ENCODE results near the gene PCSK6. TPM values are rescaled to one million over a fixed set of nuclear protein-coding genes. Genes with fewer than 3 reads are reported as not detected.

Gene PCSK6
- polyA plus RNA-seq, 1 donor from 2014 or later, result 1.1 TPM

- TF ChIP-seq SMC3 (conservative IDR thresholded peaks at IDR 0.05; ENCODE audit: poor library complexity) (no peak), POLR2AphosphoS5 (IDR thresholded peaks at IDR 0.05) (no peak), TAF1 (IDR thresholded peaks at IDR 0.05; ENCODE audit: low read depth) (no peak), RAD21 (conservative IDR thresholded peaks at IDR 0.05) (no peak), EZH2 (IDR thresholded peaks at IDR 0.05; ENCODE audit: borderline replicate concordance, insufficient read depth, low read length, poor library complexity, severe bottlenecking) (no peak), REST (IDR thresholded peaks at IDR 0.05; ENCODE audit: borderline replicate concordance) (no peak), MXI1 (conservative IDR thresholded peaks at IDR 0.05; ENCODE audit: poor library complexity, severe bottlenecking) (no peak), EP300 (conservative IDR thresholded peaks at IDR 0.05; ENCODE audit: poor library complexity, severe bottlenecking) (no peak)
- Histone ChIP-seq H3K4me2 (ENCODE audit: low read length) (no peak overlapping the region), H4K20me1 (ENCODE audit: insufficient read depth) (no peaks in the 10 kb centered on the region), H3K9ac (ENCODE audit: low read length) (no peak overlapping the region), H3K27me3 (ENCODE audit: insufficient read depth, low read depth, low read length) (no peaks in the 10 kb centered on the region), H3K4me3 (ENCODE audit: low read length) (no peak overlapping the region), H3F3A (ENCODE audit: insufficient read depth, low read length, poor library complexity, severe bottlenecking) (no peaks in the 10 kb centered on the region), H3K9me2 (ENCODE audit: insufficient read depth, low read length) (no peaks in the 10 kb centered on the region), H3K9me3 (ENCODE audit: low read length) (no peaks in the 10 kb centered on the region), H3K27ac (ENCODE audit: low read length) (no peak overlapping the region), H2AFZ (ENCODE audit: low read depth, low read length) (no peak overlapping the region), H3K79me2 (replicated peaks; ENCODE audit: insufficient read depth, low read length) (no peaks in the 10 kb centered on the region), H3K36me3 (ENCODE audit: insufficient read depth, low read length) (no peaks in the 10 kb centered on the region)
Observed at GRCh38 chr15:101451846-101452245, 37.7 kb downstream of the PCSK6 start.

- Histone ChIP-seq H3K27ac (ENCODE audit: low read length) (no peak overlapping the region), H2AFZ (ENCODE audit: low read depth, low read length) (no peak overlapping the region), H3F3A (ENCODE audit: insufficient read depth, low read length, poor library complexity, severe bottlenecking) (no peaks in the 10 kb centered on the region), H3K36me3 (ENCODE audit: insufficient read depth, low read length) (no peaks in the 10 kb centered on the region), H4K20me1 (ENCODE audit: insufficient read depth) (no peaks in the 10 kb centered on the region), H3K27me3 (ENCODE audit: insufficient read depth, low read depth, low read length) (no peaks in the 10 kb centered on the region), H3K9me3 (ENCODE audit: low read length) (no peaks in the 10 kb centered on the region), H3K9ac (ENCODE audit: low read length) (no peak overlapping the region), H3K79me2 (replicated peaks; ENCODE audit: insufficient read depth, low read length) (no peaks in the 10 kb centered on the region), H3K4me2 (ENCODE audit: low read length) (no peak overlapping the region), H3K9me2 (ENCODE audit: insufficient read depth, low read length) (no peaks in the 10 kb centered on the region), H3K4me3 (ENCODE audit: low read length) (no peak overlapping the region)
- no peak for TF ChIP-seq POLR2AphosphoS5 (IDR thresholded peaks at IDR 0.05)
- TF ChIP-seq SMC3 (conservative IDR thresholded peaks at IDR 0.05; ENCODE audit: poor library complexity), result no peak
Observed at GRCh38 chr15:101451266-101451799, 38.2 kb downstream of the PCSK6 start.

- H3K27me3 ChIP-seq (ENCODE audit: insufficient read depth, low read depth, low read length), result no peaks in the 10 kb centered on the region
- no peaks in the 10 kb centered on the region for H3K36me3 ChIP-seq (ENCODE audit: insufficient read depth, low read length)
- H3K79me2 ChIP-seq (replicated peaks; ENCODE audit: insufficient read depth, low read length), result no peaks in the 10 kb centered on the region
- no peak overlapping the region for H3K4me2 ChIP-seq (ENCODE audit: low read length)
- no peak overlapping the region for H3K4me3 ChIP-seq (ENCODE audit: low read length)
- H4K20me1 ChIP-seq (ENCODE audit: insufficient read depth), result no peaks in the 10 kb centered on the region
- H3K27ac ChIP-seq (ENCODE audit: low read length), result no peak overlapping the region
- no peaks in the 10 kb centered on the region for H3F3A ChIP-seq (ENCODE audit: insufficient read depth, low read length, poor library complexity, severe bottlenecking)
- H2AFZ ChIP-seq (ENCODE audit: low read depth, low read length), result no peak overlapping the region
- no peak overlapping the region for H3K9ac ChIP-seq (ENCODE audit: low read length)
- no peaks in the 10 kb centered on the region for H3K9me3 ChIP-seq (ENCODE audit: low read length)
- TF ChIP-seq SMC3 (conservative IDR thresholded peaks at IDR 0.05; ENCODE audit: poor library complexity) (no peak), REST (IDR thresholded peaks at IDR 0.05; ENCODE audit: borderline replicate concordance) (no peak), CTCF (IDR thresholded peaks at IDR 0.05; ENCODE audit: poor library complexity, severe bottlenecking) (no peak), EZH2 (IDR thresholded peaks at IDR 0.05; ENCODE audit: borderline replicate concordance, insufficient read depth, low read length, poor library complexity, severe bottlenecking) (no peak), RAD21 (conservative IDR thresholded peaks at IDR 0.05) (no peak), MXI1 (conservative IDR thresholded peaks at IDR 0.05; ENCODE audit: poor library complexity, severe bottlenecking) (no peak), TAF1 (IDR thresholded peaks at IDR 0.05; ENCODE audit: low read depth) (no peak), EP300 (conservative IDR thresholded peaks at IDR 0.05; ENCODE audit: poor library complexity, severe bottlenecking) (no peak), POLR2AphosphoS5 (IDR thresholded peaks at IDR 0.05) (no peak)
- no peaks in the 10 kb centered on the region for H3K9me2 ChIP-seq (ENCODE audit: insufficient read depth, low read length)
Observed at GRCh38 chr15:101450403-101451265, 38.9 kb downstream of the PCSK6 start.

Data from neural cell (in vitro differentiated cells).